ENCODE data around the gene AURKA.

The AURKA gene

GRCh38 chr20:56376331-56376730 is 15.7 kb downstream of the AURKA start:
- no peak for DNase-seq (ENCODE audit: low spot score in 2 of 2)
- in situ Hi-C loops (cut with MboI; ENCODE audit: low sequenced_read_pairs), result loop anchor here (25.0 kb wide), 1 partner anchor 1011 kb away; the partner anchor contains the start of gene RBM38
- H3K9me3 ChIP-seq, result no peaks in the 10 kb centered on the region
- no peaks in the 10 kb centered on the region for H3K27me3 ChIP-seq (ENCODE audit: low read depth)
- H3K36me3 ChIP-seq (replicated peaks), result peaks cover 90% of the 10 kb centered on the region
- H3K4me3 ChIP-seq, result no peak overlapping the region
- H3K4me1 ChIP-seq, result no peaks in the 10 kb centered on the region

- Histone ChIP-seq H3K4me1 (no peaks in the 10 kb centered on the region), H3K4me3 (no peak overlapping the region), H3K36me3 (replicated peaks) (peaks cover 96% of the 10 kb centered on the region), H3K9me3 (no peaks in the 10 kb centered on the region), H3K27me3 (ENCODE audit: low read depth) (no peaks in the 10 kb centered on the region)
- no peak for DNase-seq (ENCODE audit: low spot score in 2 of 2)
- in situ Hi-C loops (cut with MboI; ENCODE audit: low sequenced_read_pairs), result no loop called here
Measured at GRCh38 chr20:56373942-56374341, 18.1 kb downstream of the AURKA start.

- Histone ChIP-seq H3K4me1 (no peaks in the 10 kb centered on the region), H3K4me3 (no peak overlapping the region), H3K9me3 (no peaks in the 10 kb centered on the region), H3K36me3 (replicated peaks) (peaks cover 89% of the 10 kb centered on the region), H3K27me3 (ENCODE audit: low read depth) (no peaks in the 10 kb centered on the region)
- no peak for DNase-seq (ENCODE audit: low spot score in 2 of 2)
- in situ Hi-C loops (cut with MboI; ENCODE audit: low sequenced_read_pairs), result no loop called here
Measured at GRCh38 chr20:56372850-56373249, 19.2 kb downstream of the AURKA start.

GRCh38 chr20:56371977-56372376 is 20.0 kb downstream of the AURKA start:
- Histone ChIP-seq H3K4me1 (no peaks in the 10 kb centered on the region), H3K27me3 (ENCODE audit: low read depth) (no peaks in the 10 kb centered on the region), H3K9me3 (no peaks in the 10 kb centered on the region), H3K36me3 (replicated peaks) (peaks cover 84% of the 10 kb centered on the region), H3K4me3 (no peak overlapping the region)
- no peak for DNase-seq (ENCODE audit: low spot score in 2 of 2)
- in situ Hi-C loops (cut with MboI; ENCODE audit: low sequenced_read_pairs), result no loop called here

- Histone ChIP-seq H3K4me1 (no peaks in the 10 kb centered on the region), H3K27me3 (ENCODE audit: low read depth) (no peaks in the 10 kb centered on the region), H3K4me3 (no peak overlapping the region), H3K9me3 (no peaks in the 10 kb centered on the region), H3K36me3 (replicated peaks) (peaks cover 59% of the 10 kb centered on the region)
- no peak for DNase-seq (ENCODE audit: low spot score in 2 of 2)
- in situ Hi-C loops (cut with MboI; ENCODE audit: low sequenced_read_pairs), result no loop called here
Measured at GRCh38 chr20:56369179-56369578, 22.8 kb downstream of the AURKA start.

- H3K36me3 ChIP-seq (replicated peaks), result peaks cover 53% of the 10 kb centered on the region
- H3K4me1 ChIP-seq, result no peaks in the 10 kb centered on the region
- DNase-seq (ENCODE audit: low spot score in 2 of 2), result no peak
- H3K4me3 ChIP-seq, result no peak overlapping the region
- no peaks in the 10 kb centered on the region for H3K9me3 ChIP-seq
- in situ Hi-C loops (cut with MboI; ENCODE audit: low sequenced_read_pairs), result no loop called here
- no peaks in the 10 kb centered on the region for H3K27me3 ChIP-seq (ENCODE audit: low read depth)
Measured at GRCh38 chr20:56368351-56369134, 23.5 kb downstream of the AURKA start.

- no peak overlapping the region for H3K4me3 ChIP-seq
- H3K27me3 ChIP-seq (ENCODE audit: low read depth), result no peaks in the 10 kb centered on the region
- H3K36me3 ChIP-seq (replicated peaks), result peaks cover 3% of the 10 kb centered on the region
- no peak for DNase-seq (ENCODE audit: low spot score in 2 of 2)
- in situ Hi-C loops (cut with MboI; ENCODE audit: low sequenced_read_pairs), result no loop called here
- H3K9me3 ChIP-seq, result no peaks in the 10 kb centered on the region
- no peaks in the 10 kb centered on the region for H3K4me1 ChIP-seq
Measured at GRCh38 chr20:56363491-56363890, 28.5 kb downstream of the AURKA start.

- H3K4me1 ChIP-seq, result peaks cover 3% of the 10 kb centered on the region; the same call in 1 of the 2 replicates
- H3K4me3 ChIP-seq, result no peak overlapping the region
- peaks cover 3% of the 10 kb centered on the region; the same call in 1 of the 2 replicates for H3K36me3 ChIP-seq (replicated peaks)
- H3K9me3 ChIP-seq, result no peaks in the 10 kb centered on the region
- in situ Hi-C loops (cut with MboI; ENCODE audit: low sequenced_read_pairs), result no loop called here
- DNase-seq (ENCODE audit: low spot score in 2 of 2), result no peak
- no peaks in the 10 kb centered on the region for H3K27me3 ChIP-seq (ENCODE audit: low read depth)
Measured at GRCh38 chr20:56362833-56363413, 29.1 kb downstream of the AURKA start.

- no peak overlapping the region for H3K4me3 ChIP-seq
- in situ Hi-C loops (cut with MboI; ENCODE audit: low sequenced_read_pairs), result no loop called here
- no peak for DNase-seq (ENCODE audit: low spot score in 2 of 2)
- H3K9me3 ChIP-seq, result no peaks in the 10 kb centered on the region
- no peaks in the 10 kb centered on the region for H3K27me3 ChIP-seq (ENCODE audit: low read depth)
- H3K4me1 ChIP-seq, result peaks cover 3% of the 10 kb centered on the region; the same call in 1 of the 2 replicates
- no peaks in the 10 kb centered on the region; the same call in 1 of the 2 replicates for H3K36me3 ChIP-seq (replicated peaks)
Measured at GRCh38 chr20:56361900-56362299, 30.1 kb downstream of the AURKA start.

GRCh38 chr20:56360908-56361205 is 31.2 kb downstream of the AURKA start:
- Histone ChIP-seq H3K27me3 (ENCODE audit: low read depth) (no peaks in the 10 kb centered on the region), H3K4me1 (peaks cover 3% of the 10 kb centered on the region; the same call in 1 of the 2 replicates), H3K4me3 (no peak overlapping the region), H3K36me3 (replicated peaks) (no peaks in the 10 kb centered on the region), H3K9me3 (no peaks in the 10 kb centered on the region)
- no peak for DNase-seq (ENCODE audit: low spot score in 2 of 2)
- in situ Hi-C loops (cut with MboI; ENCODE audit: low sequenced_read_pairs), result no loop called here

GRCh38 chr20:56360133-56360907 is 31.7 kb downstream of the AURKA start:
- no peak for DNase-seq (ENCODE audit: low spot score in 2 of 2)
- H3K4me3 ChIP-seq, result peak overlapping the region; percentile 56

GRCh38 chr20:56359212-56360132 is 32.5 kb downstream of the AURKA start:
- peak; percentile 61 to 69 for DNase-seq (ENCODE audit: low spot score in 2 of 2)
- Histone ChIP-seq H3K9me3 (no peaks in the 10 kb centered on the region), H3K36me3 (replicated peaks) (no peaks in the 10 kb centered on the region), H3K27me3 (ENCODE audit: low read depth) (no peaks in the 10 kb centered on the region), H3K4me3 (peak overlapping the region; percentile 56), H3K4me1 (peaks cover 3% of the 10 kb centered on the region; the same call in 1 of the 2 replicates)
- in situ Hi-C loops (cut with MboI; ENCODE audit: low sequenced_read_pairs), result no loop called here

More at GRCh38 chr20:56360133-56360907, 31.7 kb downstream of the AURKA start:
- no peaks in the 10 kb centered on the region for H3K9me3 ChIP-seq
- H3K27me3 ChIP-seq (ENCODE audit: low read depth), result no peaks in the 10 kb centered on the region
- in situ Hi-C loops (cut with MboI; ENCODE audit: low sequenced_read_pairs), result no loop called here
- H3K4me1 ChIP-seq, result peaks cover 3% of the 10 kb centered on the region; the same call in 1 of the 2 replicates
- H3K36me3 ChIP-seq (replicated peaks), result no peaks in the 10 kb centered on the region

GRCh38 chr20:56358600-56359211 is 33.3 kb downstream of the AURKA start, which contains the start of gene FAM210B:
TSS of gene FAM210B (plus strand) at chr20:56358974. CDS start at chr20:56359006, 32 bp downstream.
- H3K4me1 ChIP-seq, result peaks cover 3% of the 10 kb centered on the region; the same call in 1 of the 2 replicates
- in situ Hi-C loops (cut with MboI; ENCODE audit: low sequenced_read_pairs), result no loop called here

More at GRCh38 chr20:56358600-56359211, 33.3 kb downstream of the AURKA start, which contains the start of gene FAM210B:
- no peaks in the 10 kb centered on the region for H3K9me3 ChIP-seq
- no peaks in the 10 kb centered on the region for H3K36me3 ChIP-seq (replicated peaks)
- DNase-seq (ENCODE audit: low spot score in 2 of 2), result peak; percentile 84 to 90
- H3K4me3 ChIP-seq, result peak within 1 kb of the TSS; percentile 56
- peaks cover 2% of the 10 kb centered on the region; the same call in 1 of the 2 replicates for H3K27me3 ChIP-seq (ENCODE audit: low read depth)

All from HAP-1 (cell line).